Measurements from ENCODE around the gene TTC39A.

- TF ChIP-seq SUZ12 (IDR thresholded peaks at IDR 0.05; ENCODE audit: extremely low read depth, insufficient read depth, insufficient read length) (no peak), ZNF274 (IDR thresholded peaks at IDR 0.05; ENCODE audit: low read depth, low read length) (no peak), YY1 (IDR thresholded peaks at IDR 0.05; ENCODE audit: insufficient read depth, insufficient read length) (no peak)
Observed at GRCh38 chr1:51240084-51240483, 90.3 kb downstream of the TTC39A start.

All from NT2/D1 (cell line).